ENCODE results near the gene EPHA8.

Gene EPHA8

GRCh38 chr1:22536506-22536905 is 26.8 kb upstream of the EPHA8 start:
- DNase-seq (ENCODE audit: low spot score), result no peak

GRCh38 chr1:22537441-22538139 is 25.7 kb upstream of the EPHA8 start:
- no peak for DNase-seq (ENCODE audit: low spot score)

- no peak for DNase-seq (ENCODE audit: low spot score)
Observed at GRCh38 chr1:22539510-22540118, 23.7 kb upstream of the EPHA8 start.

- DNase-seq (ENCODE audit: low spot score), result no peak
Observed at GRCh38 chr1:22540337-22540736, 23.0 kb upstream of the EPHA8 start.

- DNase-seq (ENCODE audit: low spot score), result no peak
Observed at GRCh38 chr1:22542886-22543285, 20.4 kb upstream of the EPHA8 start.

- DNase-seq (ENCODE audit: low spot score), result no peak
Observed at GRCh38 chr1:22543679-22544078, 19.6 kb upstream of the EPHA8 start.

- no peak for DNase-seq (ENCODE audit: low spot score)
Observed at GRCh38 chr1:22544606-22545005, 18.7 kb upstream of the EPHA8 start.

- no peak for DNase-seq (ENCODE audit: low spot score)
Observed at GRCh38 chr1:22545141-22545540, 18.1 kb upstream of the EPHA8 start.

- no peak for DNase-seq (ENCODE audit: low spot score)
Observed at GRCh38 chr1:22547186-22547817, 16.0 kb upstream of the EPHA8 start.

GRCh38 chr1:22547818-22548462 is 15.3 kb upstream of the EPHA8 start:
- no peak for DNase-seq (ENCODE audit: low spot score)

- no peak for DNase-seq (ENCODE audit: low spot score)
Observed at GRCh38 chr1:22550021-22550420, 13.3 kb upstream of the EPHA8 start.

- DNase-seq (ENCODE audit: low spot score), result no peak
Observed at GRCh38 chr1:22551591-22551990, 11.7 kb upstream of the EPHA8 start.

GRCh38 chr1:22552021-22552420 is 11.3 kb upstream of the EPHA8 start:
- DNase-seq (ENCODE audit: low spot score), result no peak

- no peak for DNase-seq (ENCODE audit: low spot score)
Observed at GRCh38 chr1:22553104-22553880, 10.0 kb upstream of the EPHA8 start.

GRCh38 chr1:22553991-22554522 is 9.2 kb upstream of the EPHA8 start:
- no peak for DNase-seq (ENCODE audit: low spot score)

- DNase-seq (ENCODE audit: low spot score), result no peak
Observed at GRCh38 chr1:22555371-22555656, 8.0 kb upstream of the EPHA8 start.

- no peak for DNase-seq (ENCODE audit: low spot score)
Observed at GRCh38 chr1:22556391-22557104, 6.7 kb upstream of the EPHA8 start.

GRCh38 chr1:22557341-22557950 is 5.8 kb upstream of the EPHA8 start:
- no peak for DNase-seq (ENCODE audit: low spot score)

GRCh38 chr1:22563671-22564602 is 648 bp downstream of the EPHA8 start:
- DNase-seq (ENCODE audit: low spot score), result no peak

GRCh38 chr1:22566161-22566560 is 2.9 kb downstream of the EPHA8 start:
- no peak for DNase-seq (ENCODE audit: low spot score)

Data from CD4-positive, alpha-beta T cell treated with Interleukin-2 at 100 ng/mL for 4 hours (primary cell).